B cell (primary cell): ENCODE results near the gene RAB6B. TPM values are rescaled to one million over a fixed set of nuclear protein-coding genes. Genes with fewer than 3 reads are reported as not detected.

Experiments
- ATAC-seq: fragments of 200-7000 bp; cut with Tn5 transposase; one replicate; pipeline ENCODE4 v1.10.0; 2021; ENCODE audit warnings: low read depth, mild to moderate bottlenecking, moderate number of reproducible peaks, moderate library complexity
- CTCF ChIA-PET: fragments of 350-600 bp; sonication (Branson Sonifier 250); formaldehyde crosslinking; loops from one replicate; lab custom pipeline; 2021; ENCODE audit warnings: antibody characterized with exemption, inconsistent platforms; lab: Charles Lee
- POLR2A ChIA-PET: fragments of 350-600 bp; sonication (Branson Sonifier 250); formaldehyde crosslinking; loops from one replicate; lab custom pipeline; 2021; ENCODE audit warnings: antibody characterized with exemption; lab: Charles Lee
- DNase-seq: peaks from one replicate; pipeline ENCODE4 v3.0.0; 2013
- H2AFZ ChIP-seq: 2 replicates; pipeline ENCODE4 v1.6.1; 2012; ENCODE audit warnings: mild to moderate bottlenecking, low read depth, low read length; ENCODE audit not compliant: insufficient read depth, poor library complexity, severe bottlenecking
- H3K27ac ChIP-seq, 2 donors: 1 replicate in 1 of 2; 2 replicates in 1 of 2; pipeline ENCODE4 v1.5.1; 2012 to 2013; ENCODE audit warnings: low read length in 2 of 2, mild to moderate bottlenecking in 2 of 2, moderate library complexity in 1 of 2
- H3K27me3 ChIP-seq, 4 experiments: fragments of 200-600 bp in 1 of 4; sonication (generic) in 1 of 4; replicated peaks in 1 of 4; 1 replicate in 2 of 4; 2 replicates in 2 of 4; pipeline versions ENCODE4 v1.6.1 to v1.7.0; 2013 to 2016; ENCODE audit warnings: low read length in 3 of 4, mild to moderate bottlenecking in 2 of 4, mixed read lengths in 1 of 4, moderate library complexity in 1 of 4; ENCODE audit not compliant: insufficient read depth in 4 of 4, control insufficient read depth in 3 of 4; ENCODE audit errors: control extremely low read depth in 1 of 4
- H3K36me3 ChIP-seq, 2 experiments: replicated peaks in 1 of 2; 1 replicate in 1 of 2; 2 replicates in 1 of 2; pipeline versions ENCODE4 v1.6.1 to v1.7.1; 2013; ENCODE audit warnings: low read length in 1 of 2; ENCODE audit not compliant: insufficient read depth in 2 of 2, control insufficient read depth in 1 of 2; ENCODE audit errors: control extremely low read depth in 1 of 2, extremely low read depth in 1 of 2
- H3K4me1 ChIP-seq, 2 donors: fragments of 200-600 bp in 1 of 2; sonication (generic) in 1 of 2; 1 replicate in 1 of 2; 2 replicates in 1 of 2; pipeline versions ENCODE4 v1.5.1 to v1.6.1; 2013 to 2017; ENCODE audit warnings: low read length in 2 of 2; ENCODE audit not compliant: control insufficient read depth in 2 of 2, insufficient read depth in 2 of 2
- H3K4me2 ChIP-seq: replicated peaks from 2 replicates; pipeline ENCODE3; 2012; ENCODE audit warnings: mild to moderate bottlenecking, low read depth, low read length; ENCODE audit not compliant: poor library complexity, severe bottlenecking
- H3K4me3 ChIP-seq, 5 experiments: fragments of 200-600 bp in 1 of 5; sonication (generic) in 1 of 5; 1 replicate in 3 of 5; 2 replicates in 2 of 5; pipeline versions ENCODE4 v1.5.1 to v1.7.0; 2011 to 2016; ENCODE audit warnings: low read length in 4 of 5, mild to moderate bottlenecking in 4 of 5, low read depth in 2 of 5, control low read depth in 1 of 5, moderate library complexity in 1 of 5; ENCODE audit not compliant: insufficient read depth in 1 of 5; ENCODE audit errors: control extremely low read depth in 1 of 5, extremely low read depth in 1 of 5
- H3K79me2 ChIP-seq: fragments of 200-600 bp; sonication (generic); one replicate; pipeline ENCODE4 v1.6.0; 2016; ENCODE audit warnings: low read length; ENCODE audit not compliant: control insufficient read depth, insufficient read depth
- H3K9ac ChIP-seq: fragments of 200-600 bp; sonication (generic); 2 replicates; pipeline ENCODE4 v1.6.1; 2017; ENCODE audit warnings: mild to moderate bottlenecking, low read length, moderate library complexity
- H3K9me3 ChIP-seq, 3 donors: one replicate each; pipeline versions ENCODE4 v1.6.1 to v1.7.1; 2013; ENCODE audit warnings: low read length in 2 of 3; ENCODE audit not compliant: control insufficient read depth in 2 of 3, insufficient read depth in 1 of 3; ENCODE audit errors: control extremely low read depth in 1 of 3
- H4K20me1 ChIP-seq: 2 replicates; pipeline ENCODE4 v1.6.0; 2012; ENCODE audit warnings: mild to moderate bottlenecking, low read length; ENCODE audit not compliant: insufficient read depth, control insufficient read depth, poor library complexity, severe bottlenecking
- H3K27ac Mint-ChIP-seq: one replicate; pipeline ENCODE4 v1.8.0; 2021; ENCODE audit warnings: mixed read lengths
- H3K27me3 Mint-ChIP-seq: one replicate; pipeline ENCODE4 v1.8.0; 2021; ENCODE audit warnings: mixed read lengths
- H3K4me1 Mint-ChIP-seq: one replicate; pipeline ENCODE4 v1.8.0; 2021; ENCODE audit warnings: mixed read lengths
- H3K4me3 Mint-ChIP-seq: one replicate; pipeline ENCODE4 v1.8.0; 2021; ENCODE audit warnings: mixed read lengths
- H3K9me3 Mint-ChIP-seq: one replicate; pipeline ENCODE4 v1.8.0; 2022; ENCODE audit warnings: mixed read lengths; ENCODE audit not compliant: insufficient read depth
- CTCF ChIP-seq: fragments of 200-600 bp; IDR thresholded peaks from one replicate; pipeline ENCODE4 v1.8.0; 2022; ENCODE audit warnings: antibody characterized with exemption, mild to moderate bottlenecking
- EZH2 ChIP-seq: IDR thresholded peaks from 2 replicates; pipeline ENCODE4 v1.6.1; 2012; ENCODE audit warnings: borderline replicate concordance, low read depth, mild to moderate bottlenecking, moderate library complexity, low read length; ENCODE audit not compliant: insufficient read depth, poor library complexity, severe bottlenecking
- WGBS: methylation state at CpG from one replicate; pipeline ENCODE4 v1.1.5; 2013; ENCODE audit warnings: missing lambda C conversion rate; ENCODE audit not compliant: insufficient coverage; 5-methylcytosine and 5-hydroxymethylcytosine counted together
- intact Hi-C: fragments of 100-400 bp; cut with micrococcal nuclease; formaldehyde crosslinking; loops from one replicate; pipeline ENCODE4 v1.10.0; 2022
- polyA plus RNA-seq: library from polyadenylated mRNA; depleted of rRNA; stranded (reverse); fragments of >200 nt; gene quantifications from 2 replicates; pipeline ENCODE4 v1.2.3, GENCODE V29; 2012
- total RNA-seq, 2 donors: library from RNA; stranded (reverse); fragments of 120-200 nt in 1 of 2; gene quantifications; 1 replicate in 1 of 2; 2 replicates in 1 of 2; pipeline versions ENCODE4 v1.2.3 to v1.2.4, GENCODE V29; 2013 to 2022

Gene RAB6B
- total and polyA plus RNA-seq, 2 donors (not counting 1 experiment from before 2014, with no cell fraction given) = not detected

DNA sequence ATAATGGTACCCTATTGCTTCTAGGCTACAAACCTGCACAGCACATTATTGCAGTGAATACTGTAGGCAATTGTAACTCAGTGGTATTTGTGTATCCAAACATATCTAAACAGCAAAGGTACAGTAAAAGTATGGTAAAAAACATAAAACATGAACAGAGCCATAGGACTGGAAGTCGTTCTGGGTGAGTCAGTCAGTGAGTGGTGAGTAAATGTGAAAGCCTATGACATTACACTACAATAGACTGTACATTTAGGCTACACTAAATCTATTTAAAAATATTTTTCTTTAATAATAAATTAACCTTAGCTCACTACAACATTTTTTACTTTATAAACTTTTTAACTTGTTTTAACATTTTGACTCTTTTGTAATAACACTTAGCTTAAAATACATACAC is 21.3 kb downstream of the RAB6B start:
- no peaks in the 10 kb centered on the region for H3K4me1 Mint-ChIP-seq

GRCh38 chr3:133872781-133873180 is 22.9 kb downstream of the RAB6B start:
- H3K4me1 ChIP-seq = no peaks in the 10 kb centered on the region
- H3K36me3 ChIP-seq = no peaks in the 10 kb centered on the region
- peaks cover 29% of the 10 kb centered on the region for H3K27me3 Mint-ChIP-seq
- no peak overlapping the region for H2AFZ ChIP-seq
- no peak overlapping the region for H3K4me2 ChIP-seq
- H3K4me3 ChIP-seq = no peak overlapping the region
- H3K4me3 Mint-ChIP-seq = no peak overlapping the region
- intact Hi-C loops = no loop called here
- no peaks in the 10 kb centered on the region for H3K4me1 Mint-ChIP-seq
- H3K27me3 ChIP-seq = peaks cover 0 to 2% (median 0%) of the 10 kb centered on the region in 4 experiments
- ChIA-PET POLR2A (no interaction called here), CTCF (no interaction called here)
- H3K9me3 Mint-ChIP-seq = no peaks in the 10 kb centered on the region
- H4K20me1 ChIP-seq = no peaks in the 10 kb centered on the region
- H3K27ac ChIP-seq = no peak overlapping the region
- H3K9me3 ChIP-seq = peaks cover 0 to 5% (median 0%) of the 10 kb centered on the region in 3 donors
- no peaks in the 10 kb centered on the region for H3K79me2 ChIP-seq
- 98% methylated on average over 6 of the region's 7 CpGs for WGBS
- no peak for DNase-seq
- no peak for TF ChIP-seq EZH2
- TF ChIP-seq CTCF = no peak
- no peak overlapping the region for H3K27ac Mint-ChIP-seq
- H3K9ac ChIP-seq = no peak overlapping the region
- no peak for ATAC-seq

More for the DNA sequence above, 21.3 kb downstream of the RAB6B start:
- Mint-ChIP-seq H3K27me3 (peaks cover 18% of the 10 kb centered on the region), H3K4me3 (no peak overlapping the region), H3K9me3 (peaks cover 5% of the 10 kb centered on the region), H3K27ac (no peak overlapping the region)
- POLR2A ChIA-PET = no interaction called here
- no peak overlapping the region for H3K27ac ChIP-seq
- no peaks in the 10 kb centered on the region for H4K20me1 ChIP-seq
- no peaks in the 10 kb centered on the region for H3K36me3 ChIP-seq
- peaks cover 0 to 2% (median 0%) of the 10 kb centered on the region in 4 experiments for H3K27me3 ChIP-seq
- CTCF ChIA-PET = no interaction called here
- no peaks in the 10 kb centered on the region for H3K4me1 ChIP-seq
- no peak for ATAC-seq
- no peak overlapping the region for H3K4me2 ChIP-seq
- no peaks in the 10 kb centered on the region for H3K79me2 ChIP-seq
- no peak for TF ChIP-seq CTCF
- no peak for TF ChIP-seq EZH2
- intact Hi-C loops = no loop called here
- peaks cover 1 to 7% (median 6%) of the 10 kb centered on the region in 3 donors for H3K9me3 ChIP-seq
- WGBS = no CpG with 5 or more reads among the region's 1 CpG
- H2AFZ ChIP-seq = no peak overlapping the region
- H3K9ac ChIP-seq = no peak overlapping the region
- no peak for DNase-seq
- no peak overlapping the region for H3K4me3 ChIP-seq
